Measurements from ENCODE around the gene MTA3.
"Not testable (repeated sequence)": the region's sequence is repeated elsewhere in the genome, so short reads cannot be mapped to it uniquely, and the experiment has no call there.

MTA3 gene

GRCh38 chr2:42621626-42622025 is 53.2 kb downstream of the MTA3 start:
- not testable (repeated sequence) for H3K4me1 ChIP-seq (ENCODE audit: control insufficient read depth, insufficient read depth, low read length); H3K4me3 ChIP-seq (ENCODE audit: low read depth, low read length); H3K27me3 ChIP-seq (ENCODE audit: control insufficient read depth, insufficient read depth, low read length); H3K9ac ChIP-seq (ENCODE audit: low read depth, low read length); H3K9me3 ChIP-seq (ENCODE audit: control insufficient read depth, insufficient read depth, low read length); H3K36me3 ChIP-seq (ENCODE audit: control insufficient read depth, insufficient read depth, low read length)

- Histone ChIP-seq H3K9me3 (ENCODE audit: control insufficient read depth, insufficient read depth, low read length) (no peaks in the 10 kb centered on the region), H3K27me3 (ENCODE audit: control insufficient read depth, insufficient read depth, low read length) (no peaks in the 10 kb centered on the region), H3K4me3 (ENCODE audit: low read depth, low read length) (no peak overlapping the region)
Observed at GRCh38 chr2:42622943-42623676, 54.7 kb downstream of the MTA3 start.

GRCh38 chr2:42624047-42624446 is 55.6 kb downstream of the MTA3 start:
- peaks cover 8% of the 10 kb centered on the region for H3K36me3 ChIP-seq (ENCODE audit: control insufficient read depth, insufficient read depth, low read length)
- H3K9ac ChIP-seq (ENCODE audit: low read depth, low read length) = no peak overlapping the region
- H3K9me3 ChIP-seq (ENCODE audit: control insufficient read depth, insufficient read depth, low read length) = no peaks in the 10 kb centered on the region
- H3K27me3 ChIP-seq (ENCODE audit: control insufficient read depth, insufficient read depth, low read length) = no peaks in the 10 kb centered on the region
- no peak overlapping the region for H3K4me3 ChIP-seq (ENCODE audit: low read depth, low read length)
- H3K4me1 ChIP-seq (ENCODE audit: control insufficient read depth, insufficient read depth, low read length) = peaks cover 6% of the 10 kb centered on the region

More at GRCh38 chr2:42622943-42623676, 54.7 kb downstream of the MTA3 start:
- H3K36me3 ChIP-seq (ENCODE audit: control insufficient read depth, insufficient read depth, low read length) = peaks cover 8% of the 10 kb centered on the region
- H3K4me1 ChIP-seq (ENCODE audit: control insufficient read depth, insufficient read depth, low read length) = peaks cover 6% of the 10 kb centered on the region
- no peak overlapping the region for H3K9ac ChIP-seq (ENCODE audit: low read depth, low read length)

- H3K4me3 ChIP-seq (ENCODE audit: low read depth, low read length); H3K27me3 ChIP-seq (ENCODE audit: control insufficient read depth, insufficient read depth, low read length); H3K36me3 ChIP-seq (ENCODE audit: control insufficient read depth, insufficient read depth, low read length); H3K4me1 ChIP-seq (ENCODE audit: control insufficient read depth, insufficient read depth, low read length); H3K9me3 ChIP-seq (ENCODE audit: control insufficient read depth, insufficient read depth, low read length); H3K9ac ChIP-seq (ENCODE audit: low read depth, low read length): not testable (repeated sequence)
Observed at GRCh38 chr2:42628024-42628423, 59.6 kb downstream of the MTA3 start.

- Histone ChIP-seq H3K4me1 (ENCODE audit: control insufficient read depth, insufficient read depth, low read length) (peaks cover 11% of the 10 kb centered on the region), H3K4me3 (ENCODE audit: low read depth, low read length) (no peak overlapping the region), H3K9ac (ENCODE audit: low read depth, low read length) (no peak overlapping the region), H3K27me3 (ENCODE audit: control insufficient read depth, insufficient read depth, low read length) (no peaks in the 10 kb centered on the region), H3K36me3 (ENCODE audit: control insufficient read depth, insufficient read depth, low read length) (no peaks in the 10 kb centered on the region), H3K9me3 (ENCODE audit: control insufficient read depth, insufficient read depth, low read length) (no peaks in the 10 kb centered on the region)
Observed at GRCh38 chr2:42636934-42637333, 68.5 kb downstream of the MTA3 start.

- no peaks in the 10 kb centered on the region for H3K9me3 ChIP-seq (ENCODE audit: control insufficient read depth, insufficient read depth, low read length)
- H3K36me3 ChIP-seq (ENCODE audit: control insufficient read depth, insufficient read depth, low read length) = no peaks in the 10 kb centered on the region
- H3K4me3 ChIP-seq (ENCODE audit: low read depth, low read length) = no peak overlapping the region
- H3K27me3 ChIP-seq (ENCODE audit: control insufficient read depth, insufficient read depth, low read length) = no peaks in the 10 kb centered on the region
- H3K4me1 ChIP-seq (ENCODE audit: control insufficient read depth, insufficient read depth, low read length) = peaks cover 11% of the 10 kb centered on the region
- H3K9ac ChIP-seq (ENCODE audit: low read depth, low read length) = no peak overlapping the region
Observed at GRCh38 chr2:42638080-42638784, 69.8 kb downstream of the MTA3 start.

GRCh38 chr2:42639340-42640077 is 71.1 kb downstream of the MTA3 start:
- Histone ChIP-seq H3K9me3 (ENCODE audit: control insufficient read depth, insufficient read depth, low read length) (no peaks in the 10 kb centered on the region), H3K4me3 (ENCODE audit: low read depth, low read length) (no peak overlapping the region), H3K9ac (ENCODE audit: low read depth, low read length) (no peak overlapping the region), H3K36me3 (ENCODE audit: control insufficient read depth, insufficient read depth, low read length) (no peaks in the 10 kb centered on the region), H3K27me3 (ENCODE audit: control insufficient read depth, insufficient read depth, low read length) (no peaks in the 10 kb centered on the region), H3K4me1 (ENCODE audit: control insufficient read depth, insufficient read depth, low read length) (peaks cover 11% of the 10 kb centered on the region)

GRCh38 chr2:42640261-42640660 is 71.8 kb downstream of the MTA3 start:
- Histone ChIP-seq H3K9me3 (ENCODE audit: control insufficient read depth, insufficient read depth, low read length) (no peaks in the 10 kb centered on the region), H3K27me3 (ENCODE audit: control insufficient read depth, insufficient read depth, low read length) (no peaks in the 10 kb centered on the region), H3K4me1 (ENCODE audit: control insufficient read depth, insufficient read depth, low read length) (peaks cover 11% of the 10 kb centered on the region), H3K36me3 (ENCODE audit: control insufficient read depth, insufficient read depth, low read length) (peaks cover 4% of the 10 kb centered on the region), H3K4me3 (ENCODE audit: low read depth, low read length) (no peak overlapping the region), H3K9ac (ENCODE audit: low read depth, low read length) (no peak overlapping the region)

GRCh38 chr2:42642371-42642770 is 73.9 kb downstream of the MTA3 start:
- not testable (repeated sequence) for H3K9ac ChIP-seq (ENCODE audit: low read depth, low read length); H3K4me1 ChIP-seq (ENCODE audit: control insufficient read depth, insufficient read depth, low read length); H3K36me3 ChIP-seq (ENCODE audit: control insufficient read depth, insufficient read depth, low read length); H3K9me3 ChIP-seq (ENCODE audit: control insufficient read depth, insufficient read depth, low read length); H3K27me3 ChIP-seq (ENCODE audit: control insufficient read depth, insufficient read depth, low read length); H3K4me3 ChIP-seq (ENCODE audit: low read depth, low read length)

- Histone ChIP-seq H3K27me3 (ENCODE audit: control insufficient read depth, insufficient read depth, low read length) (no peaks in the 10 kb centered on the region), H3K9ac (ENCODE audit: low read depth, low read length) (no peak overlapping the region), H3K36me3 (ENCODE audit: control insufficient read depth, insufficient read depth, low read length) (peaks cover 8% of the 10 kb centered on the region), H3K4me3 (ENCODE audit: low read depth, low read length) (no peak overlapping the region), H3K9me3 (ENCODE audit: control insufficient read depth, insufficient read depth, low read length) (no peaks in the 10 kb centered on the region), H3K4me1 (ENCODE audit: control insufficient read depth, insufficient read depth, low read length) (no peaks in the 10 kb centered on the region)
Observed at GRCh38 chr2:42645551-42645950, 77.1 kb downstream of the MTA3 start.

GRCh38 chr2:42648796-42649195 is 80.4 kb downstream of the MTA3 start:
- H3K9me3 ChIP-seq (ENCODE audit: control insufficient read depth, insufficient read depth, low read length) = no peaks in the 10 kb centered on the region
- H3K4me1 ChIP-seq (ENCODE audit: control insufficient read depth, insufficient read depth, low read length) = peaks cover 21% of the 10 kb centered on the region
- no peak overlapping the region for H3K9ac ChIP-seq (ENCODE audit: low read depth, low read length)
- no peaks in the 10 kb centered on the region for H3K27me3 ChIP-seq (ENCODE audit: control insufficient read depth, insufficient read depth, low read length)
- no peak overlapping the region for H3K4me3 ChIP-seq (ENCODE audit: low read depth, low read length)
- H3K36me3 ChIP-seq (ENCODE audit: control insufficient read depth, insufficient read depth, low read length) = peaks cover 8% of the 10 kb centered on the region

- Histone ChIP-seq H3K9ac (ENCODE audit: low read depth, low read length) (no peak overlapping the region), H3K9me3 (ENCODE audit: control insufficient read depth, insufficient read depth, low read length) (no peaks in the 10 kb centered on the region), H3K27me3 (ENCODE audit: control insufficient read depth, insufficient read depth, low read length) (no peaks in the 10 kb centered on the region), H3K36me3 (ENCODE audit: control insufficient read depth, insufficient read depth, low read length) (no peaks in the 10 kb centered on the region), H3K4me1 (ENCODE audit: control insufficient read depth, insufficient read depth, low read length) (peaks cover 24% of the 10 kb centered on the region), H3K4me3 (ENCODE audit: low read depth, low read length) (no peak overlapping the region)
Observed at GRCh38 chr2:42651057-42651456, 82.6 kb downstream of the MTA3 start.

All from iPS-15b (cell line).